Measurements from ENCODE around the gene NHSL2. TPM values are rescaled to one million over a fixed set of nuclear protein-coding genes. Genes with fewer than 3 reads are reported as not detected.
A peak's percentile ranks its signal among the peaks of the same experiment; 100 is the strongest.
"Not testable (repeated sequence)": the region's sequence is repeated elsewhere in the genome, so short reads cannot be mapped to it uniquely, and the experiment has no call there.

NHSL2 gene
- total RNA-seq: 1 to 10 TPM; 1.9 to 8.8 (median 2.4) TPM

GRCh38 chrX:71910643-71910985, at the start of gene NHSL2:
TSS of gene NHSL2 (plus strand) at chrX:71910845.
- intact Hi-C loops (cut with DNase I; ENCODE audit: low total_unique reads): no loop called here
- no peak for TF ChIP-seq POLR2A (IDR thresholded peaks at IDR 0.05)
- TF ChIP-seq CTCF (IDR thresholded peaks at IDR 0.05): no peak
- WGBS, 2 donors: 1 to 42% methylated on average over 15 to 26 of the region's 26 CpGs
- DNase-seq (ENCODE audit: low spot score in 2 of 2): no peak
- H3K4me3 ChIP-seq (ENCODE audit: low read depth, poor library complexity, severe bottlenecking): peak within 1 kb of the TSS; percentile 6

- intact Hi-C loops (cut with DNase I; ENCODE audit: low total_unique reads): no loop called here
- TF ChIP-seq CTCF (IDR thresholded peaks at IDR 0.05) (no peak), POLR2A (IDR thresholded peaks at IDR 0.05) (no peak)
- no peak overlapping the region for H3K4me3 ChIP-seq (ENCODE audit: low read depth, poor library complexity, severe bottlenecking)
- WGBS, 2 donors: 88 to 94% methylated on average over 16 of the region's 16 CpGs
- no peak for DNase-seq (ENCODE audit: low spot score in 2 of 2)
These were observed 43.0 kb upstream of the NHSL2 start for GRCh38 chrX:71867680-71868079.

- intact Hi-C loops (cut with DNase I; ENCODE audit: low total_unique reads); DNase-seq (ENCODE audit: low spot score in 2 of 2); H3K4me3 ChIP-seq (ENCODE audit: low read depth, poor library complexity, severe bottlenecking): not testable (repeated sequence)
- 35 to 49% methylated on average over 8 to 9 of the region's 10 CpGs for WGBS, 2 donors
These were observed 41.1 kb upstream of the NHSL2 start for GRCh38 chrX:71869566-71869965.

- intact Hi-C loops (cut with DNase I; ENCODE audit: low total_unique reads): no loop called here
- H3K4me3 ChIP-seq (ENCODE audit: low read depth, poor library complexity, severe bottlenecking): no peak overlapping the region
- 64 to 86% methylated on average over 8 to 15 of the region's 15 CpGs for WGBS, 2 donors
- no peak for DNase-seq (ENCODE audit: low spot score in 2 of 2)
- TF ChIP-seq CTCF (IDR thresholded peaks at IDR 0.05): no peak
- no peak for TF ChIP-seq POLR2A (IDR thresholded peaks at IDR 0.05)
These were observed 40.2 kb upstream of the NHSL2 start for GRCh38 chrX:71870208-71871098.

- intact Hi-C loops (cut with DNase I; ENCODE audit: low total_unique reads): no loop called here
- 78 to 90% methylated on average over 2 to 6 of the region's 6 CpGs for WGBS, 2 donors
- no peak for DNase-seq (ENCODE audit: low spot score in 2 of 2)
- H3K4me3 ChIP-seq (ENCODE audit: low read depth, poor library complexity, severe bottlenecking): no peak overlapping the region
- TF ChIP-seq CTCF (IDR thresholded peaks at IDR 0.05) (no peak), POLR2A (IDR thresholded peaks at IDR 0.05) (no peak)
These were observed 39.3 kb upstream of the NHSL2 start for GRCh38 chrX:71871367-71871766.

GRCh38 chrX:71872542-71873458, 37.8 kb upstream of the NHSL2 start:
- no peak for TF ChIP-seq CTCF (IDR thresholded peaks at IDR 0.05)
- TF ChIP-seq POLR2A (IDR thresholded peaks at IDR 0.05): no peak
- intact Hi-C loops (cut with DNase I; ENCODE audit: low total_unique reads): no loop called here
- DNase-seq (ENCODE audit: low spot score in 2 of 2): no peak
- whole genome bisulfite sequencing, 2 donors: 71 to 86% methylated on average over 10 to 53 of the region's 53 CpGs
- no peak overlapping the region for H3K4me3 ChIP-seq (ENCODE audit: low read depth, poor library complexity, severe bottlenecking)

Data from lower leg skin (tissue), 4 donors.